Loucy (cell line): Measurements from ENCODE around the gene SHOX.

Source experiments
- H2AFZ ChIP-seq: fragments of 200-600 bp; sonication (generic); 2 replicates; pipeline ENCODE4 v1.6.0; 2016; ENCODE audit warnings: antibody characterized with exemption, mild to moderate bottlenecking, low read length, moderate library complexity
- H3F3A ChIP-seq: fragments of 200-600 bp; 2 replicates; pipeline ENCODE4 v1.6.0; 2016; ENCODE audit warnings: antibody characterized with exemption, low read depth, mild to moderate bottlenecking
- H3K27me3 ChIP-seq: fragments of 200-600 bp; sonication (generic); 2 replicates; pipeline ENCODE4 v1.6.1; 2014; ENCODE audit warnings: low read length, mild to moderate bottlenecking; ENCODE audit not compliant: insufficient read depth, poor library complexity, severe bottlenecking
- H3K36me3 ChIP-seq: fragments of 200-600 bp; sonication (generic); 2 replicates; pipeline ENCODE4 v1.6.1; 2016; ENCODE audit warnings: low read length; ENCODE audit not compliant: insufficient read depth
- H3K4me1 ChIP-seq: fragments of 200-600 bp; sonication (generic); 2 replicates; pipeline ENCODE4 v1.5.1; 2014; ENCODE audit warnings: low read length, mild to moderate bottlenecking; ENCODE audit not compliant: insufficient read depth, poor library complexity, severe bottlenecking
- H3K4me2 ChIP-seq: fragments of 200-600 bp; sonication (generic); 2 replicates; pipeline ENCODE4 v1.6.0; 2014; ENCODE audit warnings: antibody characterized with exemption, low read length, low read depth, mild to moderate bottlenecking; ENCODE audit not compliant: poor library complexity, severe bottlenecking
- H3K4me3 ChIP-seq: fragments of 200-600 bp; sonication (generic); 2 replicates; pipeline ENCODE4 v1.5.1; 2014; ENCODE audit warnings: low read length, mild to moderate bottlenecking, mixed read lengths; ENCODE audit not compliant: poor library complexity, severe bottlenecking
- H3K79me2 ChIP-seq: fragments of 200-600 bp; sonication (generic); 2 replicates; pipeline ENCODE4 v1.6.1; 2014; ENCODE audit warnings: low read length; ENCODE audit not compliant: insufficient read depth
- H3K9ac ChIP-seq: fragments of 200-600 bp; sonication (generic); 2 replicates; pipeline ENCODE4 v1.6.0; 2014; ENCODE audit warnings: mild to moderate bottlenecking, low read depth, low read length, moderate library complexity; ENCODE audit not compliant: poor library complexity, severe bottlenecking
- H3K9me2 ChIP-seq: fragments of 200-600 bp; sonication (generic); replicated peaks from 2 replicates; pipeline ENCODE4 v1.6.1; 2016; ENCODE audit warnings: low read depth, low read length, mixed read lengths
- H3K9me3 ChIP-seq: fragments of 200-600 bp; sonication (generic); 2 replicates; pipeline ENCODE4 v1.6.1; 2014; ENCODE audit warnings: mild to moderate bottlenecking, antibody characterized with exemption, low read length, low read depth; ENCODE audit not compliant: insufficient read depth
- H4K20me1 ChIP-seq: fragments of 200-600 bp; sonication (generic); 2 replicates; pipeline ENCODE4 v1.6.0; 2014; ENCODE audit warnings: antibody characterized with exemption, low read length, mild to moderate bottlenecking; ENCODE audit not compliant: insufficient read depth, poor library complexity, severe bottlenecking
- EZH2phosphoT487 ChIP-seq: fragments of 200-600 bp; IDR thresholded peaks from 2 replicates; pipeline ENCODE4 v1.6.1; 2018; ENCODE audit warnings: antibody characterized with exemption, mild to moderate bottlenecking, moderate library complexity, borderline replicate concordance
- TF ChIP-seq, protein P1 (sequence below): fragments of 200-600 bp; sonication (generic); conservative IDR thresholded peaks from 2 replicates; pipeline ENCODE4 v1.5.1; 2014; ENCODE audit warnings: mild to moderate bottlenecking, antibody characterized with exemption, low read length

The SHOX gene

DNA sequence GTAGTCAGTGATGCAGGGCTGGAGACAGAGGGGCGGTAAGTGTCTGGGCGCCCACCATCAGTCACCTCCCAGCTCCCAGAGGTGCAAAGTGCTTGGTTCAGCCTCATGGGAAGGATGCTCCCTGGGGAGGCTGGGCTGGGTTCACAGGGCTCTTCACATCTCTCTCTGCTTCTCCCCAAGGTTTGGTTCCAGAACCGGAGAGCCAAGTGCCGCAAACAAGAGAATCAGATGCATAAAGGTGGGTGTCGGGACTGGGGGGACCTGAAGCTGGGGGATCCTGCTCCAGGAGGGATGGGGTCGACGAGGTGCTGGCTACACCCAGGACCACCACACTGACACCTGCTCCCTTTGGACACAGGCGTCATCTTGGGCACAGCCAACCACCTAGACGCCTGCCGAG is 10.1 kb downstream of the SHOX start:
- Histone ChIP-seq H3K4me1 (no peaks in the 10 kb centered on the region), H3K27me3 (no peaks in the 10 kb centered on the region), H4K20me1 (no peaks in the 10 kb centered on the region), H3K4me2 (no peak overlapping the region), H3K36me3 (no peaks in the 10 kb centered on the region), H2AFZ (no peak overlapping the region), H3F3A (no peaks in the 10 kb centered on the region), H3K79me2 (no peaks in the 10 kb centered on the region), H3K9me3 (no peaks in the 10 kb centered on the region), H3K9me2 (no peaks in the 10 kb centered on the region), H3K9ac (no peak overlapping the region), H3K4me3 (no peak overlapping the region)
- TF ChIP-seq EZH2phosphoT487 = no peak
- TF ChIP-seq, protein P1, sequence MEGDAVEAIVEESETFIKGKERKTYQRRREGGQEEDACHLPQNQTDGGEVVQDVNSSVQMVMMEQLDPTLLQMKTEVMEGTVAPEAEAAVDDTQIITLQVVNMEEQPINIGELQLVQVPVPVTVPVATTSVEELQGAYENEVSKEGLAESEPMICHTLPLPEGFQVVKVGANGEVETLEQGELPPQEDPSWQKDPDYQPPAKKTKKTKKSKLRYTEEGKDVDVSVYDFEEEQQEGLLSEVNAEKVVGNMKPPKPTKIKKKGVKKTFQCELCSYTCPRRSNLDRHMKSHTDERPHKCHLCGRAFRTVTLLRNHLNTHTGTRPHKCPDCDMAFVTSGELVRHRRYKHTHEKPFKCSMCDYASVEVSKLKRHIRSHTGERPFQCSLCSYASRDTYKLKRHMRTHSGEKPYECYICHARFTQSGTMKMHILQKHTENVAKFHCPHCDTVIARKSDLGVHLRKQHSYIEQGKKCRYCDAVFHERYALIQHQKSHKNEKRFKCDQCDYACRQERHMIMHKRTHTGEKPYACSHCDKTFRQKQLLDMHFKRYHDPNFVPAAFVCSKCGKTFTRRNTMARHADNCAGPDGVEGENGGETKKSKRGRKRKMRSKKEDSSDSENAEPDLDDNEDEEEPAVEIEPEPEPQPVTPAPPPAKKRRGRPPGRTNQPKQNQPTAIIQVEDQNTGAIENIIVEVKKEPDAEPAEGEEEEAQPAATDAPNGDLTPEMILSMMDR = no peak

- no peaks in the 10 kb centered on the region for H3K79me2 ChIP-seq
- H3F3A ChIP-seq = no peaks in the 10 kb centered on the region
- no peak overlapping the region for H3K4me3 ChIP-seq
- H4K20me1 ChIP-seq = no peaks in the 10 kb centered on the region
- H3K4me2 ChIP-seq = no peak overlapping the region
- H2AFZ ChIP-seq = no peak overlapping the region
- no peaks in the 10 kb centered on the region for H3K4me1 ChIP-seq
- TF ChIP-seq, protein P1 = no peak
- no peak for TF ChIP-seq EZH2phosphoT487
- no peak overlapping the region for H3K9ac ChIP-seq
- no peaks in the 10 kb centered on the region for H3K27me3 ChIP-seq
- H3K36me3 ChIP-seq = no peaks in the 10 kb centered on the region
- H3K9me2 ChIP-seq = no peaks in the 10 kb centered on the region
- no peaks in the 10 kb centered on the region for H3K9me3 ChIP-seq
Measured at GRCh38 chrX:641671-642435, 11.3 kb downstream of the SHOX start.

DNA sequence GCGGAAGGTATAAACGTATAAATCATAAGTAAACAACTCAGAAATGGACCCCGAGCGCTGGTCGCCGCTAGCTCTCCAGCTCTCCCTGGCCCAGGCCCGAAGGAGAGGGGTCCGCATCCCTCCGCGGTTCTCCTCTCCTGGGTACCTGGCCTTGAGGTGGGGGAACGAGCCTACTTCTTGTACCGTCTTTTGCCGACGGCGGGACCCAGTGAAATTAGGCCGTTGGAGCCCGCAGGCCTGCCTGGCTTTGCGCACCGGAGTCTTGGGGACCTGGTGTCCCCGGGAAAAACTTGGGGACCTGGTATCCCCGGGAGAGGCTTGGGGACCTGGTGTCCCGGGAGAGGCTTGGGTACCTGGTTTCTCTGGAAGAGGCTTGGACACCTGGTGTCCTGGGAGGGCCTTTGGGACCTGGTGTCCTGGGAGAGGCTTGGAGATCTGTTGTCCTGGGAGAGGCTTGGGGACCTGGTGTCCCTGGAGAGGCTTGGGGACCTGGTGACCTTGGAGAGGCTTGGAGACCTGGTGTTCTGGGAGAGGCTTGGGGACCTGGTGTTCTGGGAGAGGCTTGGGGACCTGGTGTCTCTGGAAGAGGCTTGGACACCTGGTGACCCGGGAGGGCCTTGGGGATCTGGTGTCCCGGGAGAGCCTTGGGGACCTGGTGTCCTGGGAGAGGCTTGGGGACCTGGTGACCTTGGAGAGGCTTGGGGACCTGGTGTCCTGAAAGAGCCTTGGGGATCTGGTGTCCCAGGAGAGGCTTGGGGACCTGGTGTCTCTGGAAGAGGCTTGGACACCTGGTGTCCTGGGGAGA is 12.0 kb downstream of the SHOX start:
- H3K9ac ChIP-seq = no peak overlapping the region
- H3K36me3 ChIP-seq = no peaks in the 10 kb centered on the region
- H3K9me2 ChIP-seq = no peaks in the 10 kb centered on the region
- H3K27me3 ChIP-seq = no peaks in the 10 kb centered on the region
- TF ChIP-seq, protein P1 = no peak
- TF ChIP-seq EZH2phosphoT487 = no peak
- H3K4me1 ChIP-seq = no peaks in the 10 kb centered on the region
- no peaks in the 10 kb centered on the region for H3K79me2 ChIP-seq
- H4K20me1 ChIP-seq = no peaks in the 10 kb centered on the region
- no peak overlapping the region for H3K4me2 ChIP-seq
- no peaks in the 10 kb centered on the region for H3F3A ChIP-seq
- no peak overlapping the region for H2AFZ ChIP-seq
- no peak overlapping the region for H3K4me3 ChIP-seq
- H3K9me3 ChIP-seq = no peaks in the 10 kb centered on the region
